ENCODE results near the gene PLPP1.

Gene PLPP1

GRCh38 chr5:55472642-55473041 lies 62.1 kb downstream of the PLPP1 start:
- Histone ChIP-seq H3K27me3 (ENCODE audit: control insufficient read depth, insufficient read depth, low read length) (no peaks in the 10 kb centered on the region), H3K4me1 (ENCODE audit: control insufficient read depth, insufficient read depth, low read length) (peaks cover 18% of the 10 kb centered on the region), H3K4me3 (ENCODE audit: low read depth, low read length) (no peak overlapping the region), H3K27ac (ENCODE audit: low read depth, low read length) (no peak overlapping the region), H3K36me3 (ENCODE audit: control insufficient read depth, insufficient read depth, low read length) (peaks cover 21% of the 10 kb centered on the region), H3K9ac (ENCODE audit: low read depth, low read length) (no peak overlapping the region), H3K9me3 (ENCODE audit: control insufficient read depth, insufficient read depth, low read length) (no peaks in the 10 kb centered on the region)

GRCh38 chr5:55471468-55471867 lies 63.3 kb downstream of the PLPP1 start:
- Histone ChIP-seq H3K27me3 (ENCODE audit: control insufficient read depth, insufficient read depth, low read length) (no peaks in the 10 kb centered on the region), H3K36me3 (ENCODE audit: control insufficient read depth, insufficient read depth, low read length) (peaks cover 30% of the 10 kb centered on the region), H3K27ac (ENCODE audit: low read depth, low read length) (no peak overlapping the region), H3K4me1 (ENCODE audit: control insufficient read depth, insufficient read depth, low read length) (peaks cover 13% of the 10 kb centered on the region), H3K4me3 (ENCODE audit: low read depth, low read length) (no peak overlapping the region), H3K9ac (ENCODE audit: low read depth, low read length) (no peak overlapping the region), H3K9me3 (ENCODE audit: control insufficient read depth, insufficient read depth, low read length) (no peaks in the 10 kb centered on the region)

- H3K36me3 ChIP-seq (ENCODE audit: control insufficient read depth, insufficient read depth, low read length), result peaks cover 40% of the 10 kb centered on the region
- no peak overlapping the region for H3K4me3 ChIP-seq (ENCODE audit: low read depth, low read length)
- no peaks in the 10 kb centered on the region for H3K27me3 ChIP-seq (ENCODE audit: control insufficient read depth, insufficient read depth, low read length)
- no peaks in the 10 kb centered on the region for H3K9me3 ChIP-seq (ENCODE audit: control insufficient read depth, insufficient read depth, low read length)
- peak overlapping the region; percentile 20 for H3K27ac ChIP-seq (ENCODE audit: low read depth, low read length)
- no peak overlapping the region for H3K9ac ChIP-seq (ENCODE audit: low read depth, low read length)
- H3K4me1 ChIP-seq (ENCODE audit: control insufficient read depth, insufficient read depth, low read length), result peaks cover 7% of the 10 kb centered on the region
Observed at GRCh38 chr5:55470282-55470681, 64.5 kb downstream of the PLPP1 start.

- Histone ChIP-seq H3K4me1 (ENCODE audit: control insufficient read depth, insufficient read depth, low read length) (peaks cover 6% of the 10 kb centered on the region; the same call in 1 of the 2 replicates), H3K9me3 (ENCODE audit: control insufficient read depth, insufficient read depth, low read length) (no peaks in the 10 kb centered on the region), H3K27me3 (ENCODE audit: control insufficient read depth, insufficient read depth, low read length) (no peaks in the 10 kb centered on the region), H3K9ac (ENCODE audit: low read depth, low read length) (no peak overlapping the region), H3K36me3 (ENCODE audit: control insufficient read depth, insufficient read depth, low read length) (peaks cover 38% of the 10 kb centered on the region), H3K4me3 (ENCODE audit: low read depth, low read length) (no peak overlapping the region), H3K27ac (ENCODE audit: low read depth, low read length) (no peak overlapping the region)
Observed at GRCh38 chr5:55469839-55470238, 64.9 kb downstream of the PLPP1 start.

GRCh38 chr5:55467862-55468551 lies 66.8 kb downstream of the PLPP1 start:
- no peak overlapping the region for H3K27ac ChIP-seq (ENCODE audit: low read depth, low read length)

GRCh38 chr5:55463613-55464012 lies 71.2 kb downstream of the PLPP1 start:
- no peak overlapping the region for H3K4me3 ChIP-seq (ENCODE audit: low read depth, low read length)
- peaks cover 18% of the 10 kb centered on the region for H3K4me1 ChIP-seq (ENCODE audit: control insufficient read depth, insufficient read depth, low read length)
- H3K36me3 ChIP-seq (ENCODE audit: control insufficient read depth, insufficient read depth, low read length), result peaks cover 43% of the 10 kb centered on the region
- H3K27me3 ChIP-seq (ENCODE audit: control insufficient read depth, insufficient read depth, low read length), result no peaks in the 10 kb centered on the region
- H3K27ac ChIP-seq (ENCODE audit: low read depth, low read length), result no peak overlapping the region
- H3K9me3 ChIP-seq (ENCODE audit: control insufficient read depth, insufficient read depth, low read length), result no peaks in the 10 kb centered on the region
- no peak overlapping the region for H3K9ac ChIP-seq (ENCODE audit: low read depth, low read length)

More at GRCh38 chr5:55467862-55468551, 66.8 kb downstream of the PLPP1 start:
- H3K9me3 ChIP-seq (ENCODE audit: control insufficient read depth, insufficient read depth, low read length), result no peaks in the 10 kb centered on the region
- H3K36me3 ChIP-seq (ENCODE audit: control insufficient read depth, insufficient read depth, low read length), result peaks cover 42% of the 10 kb centered on the region
- no peak overlapping the region for H3K9ac ChIP-seq (ENCODE audit: low read depth, low read length)
- H3K4me3 ChIP-seq (ENCODE audit: low read depth, low read length), result no peak overlapping the region
- peaks cover 6% of the 10 kb centered on the region; the same call in 1 of the 2 replicates for H3K4me1 ChIP-seq (ENCODE audit: control insufficient read depth, insufficient read depth, low read length)
- no peaks in the 10 kb centered on the region for H3K27me3 ChIP-seq (ENCODE audit: control insufficient read depth, insufficient read depth, low read length)

- Histone ChIP-seq H3K27me3 (ENCODE audit: control insufficient read depth, insufficient read depth, low read length) (no peaks in the 10 kb centered on the region), H3K36me3 (ENCODE audit: control insufficient read depth, insufficient read depth, low read length) (peaks cover 29% of the 10 kb centered on the region), H3K4me3 (ENCODE audit: low read depth, low read length) (no peak overlapping the region), H3K9me3 (ENCODE audit: control insufficient read depth, insufficient read depth, low read length) (no peaks in the 10 kb centered on the region), H3K9ac (ENCODE audit: low read depth, low read length) (no peak overlapping the region), H3K4me1 (ENCODE audit: control insufficient read depth, insufficient read depth, low read length) (peaks cover 18% of the 10 kb centered on the region), H3K27ac (ENCODE audit: low read depth, low read length) (no peak overlapping the region)
Observed at GRCh38 chr5:55459572-55459971, 75.2 kb downstream of the PLPP1 start.

- H3K27me3 ChIP-seq (ENCODE audit: control insufficient read depth, insufficient read depth, low read length), result no peaks in the 10 kb centered on the region
- H3K9me3 ChIP-seq (ENCODE audit: control insufficient read depth, insufficient read depth, low read length), result no peaks in the 10 kb centered on the region
- H3K36me3 ChIP-seq (ENCODE audit: control insufficient read depth, insufficient read depth, low read length), result peaks cover 28% of the 10 kb centered on the region
- H3K4me1 ChIP-seq (ENCODE audit: control insufficient read depth, insufficient read depth, low read length), result peaks cover 28% of the 10 kb centered on the region
- H3K4me3 ChIP-seq (ENCODE audit: low read depth, low read length), result no peak overlapping the region
- H3K9ac ChIP-seq (ENCODE audit: low read depth, low read length), result no peak overlapping the region
- H3K27ac ChIP-seq (ENCODE audit: low read depth, low read length), result no peak overlapping the region
Observed at GRCh38 chr5:55456216-55456895, 78.4 kb downstream of the PLPP1 start.

GRCh38 chr5:55454282-55454681 lies 80.5 kb downstream of the PLPP1 start:
- H3K9me3 ChIP-seq (ENCODE audit: control insufficient read depth, insufficient read depth, low read length), result no peaks in the 10 kb centered on the region
- H3K4me3 ChIP-seq (ENCODE audit: low read depth, low read length), result no peak overlapping the region
- H3K27ac ChIP-seq (ENCODE audit: low read depth, low read length), result no peak overlapping the region
- H3K9ac ChIP-seq (ENCODE audit: low read depth, low read length), result no peak overlapping the region
- H3K27me3 ChIP-seq (ENCODE audit: control insufficient read depth, insufficient read depth, low read length), result no peaks in the 10 kb centered on the region
- peaks cover 26% of the 10 kb centered on the region for H3K4me1 ChIP-seq (ENCODE audit: control insufficient read depth, insufficient read depth, low read length)
- peaks cover 28% of the 10 kb centered on the region for H3K36me3 ChIP-seq (ENCODE audit: control insufficient read depth, insufficient read depth, low read length)

GRCh38 chr5:55453211-55453610 lies 81.6 kb downstream of the PLPP1 start:
- Histone ChIP-seq H3K9me3 (ENCODE audit: control insufficient read depth, insufficient read depth, low read length) (no peaks in the 10 kb centered on the region), H3K9ac (ENCODE audit: low read depth, low read length) (no peak overlapping the region), H3K27ac (ENCODE audit: low read depth, low read length) (no peak overlapping the region), H3K27me3 (ENCODE audit: control insufficient read depth, insufficient read depth, low read length) (no peaks in the 10 kb centered on the region), H3K4me1 (ENCODE audit: control insufficient read depth, insufficient read depth, low read length) (peaks cover 25% of the 10 kb centered on the region), H3K36me3 (ENCODE audit: control insufficient read depth, insufficient read depth, low read length) (peaks cover 30% of the 10 kb centered on the region), H3K4me3 (ENCODE audit: low read depth, low read length) (no peak overlapping the region)

- no peaks in the 10 kb centered on the region for H3K27me3 ChIP-seq (ENCODE audit: control insufficient read depth, insufficient read depth, low read length)
Observed at GRCh38 chr5:55451976-55452375, 82.8 kb downstream of the PLPP1 start.

More at GRCh38 chr5:55451976-55452375, 82.8 kb downstream of the PLPP1 start:
- H3K36me3 ChIP-seq (ENCODE audit: control insufficient read depth, insufficient read depth, low read length), result peaks cover 30% of the 10 kb centered on the region
- no peak overlapping the region for H3K27ac ChIP-seq (ENCODE audit: low read depth, low read length)
- H3K4me1 ChIP-seq (ENCODE audit: control insufficient read depth, insufficient read depth, low read length), result peaks cover 25% of the 10 kb centered on the region
- no peak overlapping the region for H3K9ac ChIP-seq (ENCODE audit: low read depth, low read length)
- H3K4me3 ChIP-seq (ENCODE audit: low read depth, low read length), result no peak overlapping the region
- H3K9me3 ChIP-seq (ENCODE audit: control insufficient read depth, insufficient read depth, low read length), result no peaks in the 10 kb centered on the region

Data from HUES48 (cell line).